ENCODE results near the gene RAPGEF4.

The RAPGEF4 gene

DNA sequence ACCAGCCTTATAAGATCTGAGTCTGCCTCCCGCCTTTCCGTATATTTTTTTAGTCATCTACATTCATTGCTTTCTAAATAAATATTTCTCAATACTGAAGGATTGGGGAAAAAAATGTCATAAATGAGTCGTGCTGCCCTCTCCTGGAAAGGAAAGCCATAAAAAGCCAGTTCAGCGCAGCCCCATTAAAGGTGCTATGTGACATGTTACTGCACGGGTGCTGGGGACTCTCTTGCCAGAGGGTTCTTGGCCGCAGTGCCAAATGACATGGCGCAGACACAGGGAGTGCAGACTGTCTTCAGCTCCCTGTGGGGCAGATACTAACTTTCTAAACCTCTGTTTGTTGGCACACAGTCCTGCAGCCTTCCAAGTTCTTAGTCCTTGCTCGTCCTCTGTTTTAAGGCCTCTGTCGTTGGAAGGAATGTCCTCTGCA is 286.3 kb downstream of the RAPGEF4 start:
- H4K20me1 ChIP-seq = no peaks in the 10 kb centered on the region
- no peak for TF ChIP-seq Cebpa-rat (IDR thresholded peaks at IDR 0.05)
- no peaks in the 10 kb centered on the region for H3K36me3 ChIP-seq
- H3K9ac ChIP-seq = no peak overlapping the region
- peaks cover 0 to 16% (median 12%) of the 10 kb centered on the region in 10 experiments; a peak in 15 of 20 replicates for H3K4me1 ChIP-seq
- no peak overlapping the region for H3K4me2 ChIP-seq
- no peak overlapping the region for H3K27ac ChIP-seq
- no peak overlapping the region for H3K4me3 ChIP-seq
- H3K9me3 ChIP-seq (replicated peaks in 1 of 11) = peaks cover 0 to 7% (median 0%) of the 10 kb centered on the region in 11 experiments; a peak in 4 of 22 replicates
- H3K27me3 ChIP-seq = no peaks in the 10 kb centered on the region

GRCh38 chr2:173023718-173024117 is 288.1 kb downstream of the RAPGEF4 start:
- Histone ChIP-seq H3K4me1 (peaks cover 7 to 33% (median 26%) of the 10 kb centered on the region in 10 experiments), H3K9ac (no peak overlapping the region), H3K36me3 (no peaks in the 10 kb centered on the region), H4K20me1 (no peaks in the 10 kb centered on the region), H3K4me2 (no peak overlapping the region), H3K9me3 (replicated peaks in 1 of 11) (peaks cover 0 to 7% (median 0%) of the 10 kb centered on the region in 11 experiments; a peak in 4 of 22 replicates), H3K4me3 (no peak overlapping the region), H3K27ac (no peak overlapping the region), H3K27me3 (no peaks in the 10 kb centered on the region)
- no peak for TF ChIP-seq Cebpa-rat (IDR thresholded peaks at IDR 0.05)

GRCh38 chr2:173026479-173026878 is 290.8 kb downstream of the RAPGEF4 start:
- Histone ChIP-seq H3K27ac (no peak overlapping the region), H3K4me1 (peaks cover 7 to 55% (median 40%) of the 10 kb centered on the region in 10 experiments), H3K4me3 (no peak overlapping the region), H3K9ac (0 out of 22 replicates have a peak overlapping the region, but pooled peaks of 1 of the 11 experiments have one; percentile 14), H3K9me3 (replicated peaks in 1 of 11) (peaks cover 0 to 7% (median 0%) of the 10 kb centered on the region in 11 experiments; a peak in 4 of 22 replicates), H3K4me2 (peak overlapping the region in 9 of 11 experiments; percentile 8 to 66 (median 52); a peak in 14 of 22 replicates), H3K27me3 (no peaks in the 10 kb centered on the region), H4K20me1 (no peaks in the 10 kb centered on the region), H3K36me3 (no peaks in the 10 kb centered on the region)
- TF ChIP-seq Cebpa-rat (IDR thresholded peaks at IDR 0.05) = no peak

GRCh38 chr2:173027181-173028128 is 291.8 kb downstream of the RAPGEF4 start:
- H3K27me3 ChIP-seq = no peaks in the 10 kb centered on the region
- H3K36me3 ChIP-seq = no peaks in the 10 kb centered on the region
- H4K20me1 ChIP-seq = no peaks in the 10 kb centered on the region
- H3K9me3 ChIP-seq (replicated peaks in 1 of 11) = peaks cover 0 to 7% (median 0%) of the 10 kb centered on the region in 11 experiments; a peak in 4 of 22 replicates
- H3K4me1 ChIP-seq = peaks cover 7 to 55% (median 40%) of the 10 kb centered on the region in 10 experiments
- no peak overlapping the region for H3K4me3 ChIP-seq
- peak overlapping the region in 4 of 11 experiments; percentile 6 to 41 (median 17); a peak in 6 of 22 replicates for H3K27ac ChIP-seq
- no peak for TF ChIP-seq Cebpa-rat (IDR thresholded peaks at IDR 0.05)
- H3K4me2 ChIP-seq = peak overlapping the region; percentile 10 to 73 (median 63)
- peak overlapping the region in 3 of 11 experiments; percentile 1 to 16 (median 6); a peak in 2 of 22 replicates for H3K9ac ChIP-seq

GRCh38 chr2:173028141-173028540 is 292.5 kb downstream of the RAPGEF4 start:
- no peak for TF ChIP-seq Cebpa-rat (IDR thresholded peaks at IDR 0.05)
- Histone ChIP-seq H3K27ac (peak overlapping the region in 4 of 11 experiments; percentile 6 to 41 (median 17); a peak in 6 of 22 replicates), H3K9ac (peak overlapping the region in 2 of 11 experiments; percentile 1 to 16; a peak in 2 of 22 replicates), H3K4me1 (peaks cover 7 to 55% (median 40%) of the 10 kb centered on the region in 10 experiments), H3K36me3 (no peaks in the 10 kb centered on the region), H3K4me3 (no peak overlapping the region), H3K27me3 (no peaks in the 10 kb centered on the region), H3K9me3 (replicated peaks in 1 of 11) (peaks cover 0 to 7% (median 0%) of the 10 kb centered on the region in 11 experiments; a peak in 4 of 22 replicates), H4K20me1 (no peaks in the 10 kb centered on the region), H3K4me2 (peak overlapping the region; percentile 10 to 73 (median 63))

DNA sequence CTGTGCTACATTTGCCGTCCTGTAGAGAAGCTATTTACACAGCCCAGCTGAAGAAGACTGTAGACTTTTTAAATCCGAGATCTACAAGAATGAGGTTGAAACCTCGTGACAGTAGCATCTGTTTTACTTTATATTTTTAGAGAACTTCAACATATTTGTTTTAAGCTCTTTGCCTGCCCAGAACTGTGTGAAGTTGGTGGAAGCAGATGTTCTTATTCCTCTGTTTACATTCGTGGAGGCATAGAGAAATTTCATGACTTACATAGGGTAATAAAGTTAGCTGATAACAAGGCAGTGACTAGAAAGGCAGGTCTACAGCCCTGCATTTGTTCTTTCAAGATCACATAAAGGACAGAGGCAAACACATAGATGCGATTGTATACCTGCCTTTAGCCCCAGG is 293.0 kb downstream of the RAPGEF4 start:
- H3K4me2 ChIP-seq = peak overlapping the region in 8 of 11 experiments; percentile 10 to 73 (median 60); a peak in 9 of 22 replicates
- TF ChIP-seq Cebpa-rat (IDR thresholded peaks at IDR 0.05) = no peak
- no peak overlapping the region for H3K9ac ChIP-seq
- H3K36me3 ChIP-seq = no peaks in the 10 kb centered on the region
- H3K4me3 ChIP-seq = no peak overlapping the region
- H4K20me1 ChIP-seq = no peaks in the 10 kb centered on the region
- H3K9me3 ChIP-seq (replicated peaks in 1 of 11) = peaks cover 0 to 3% (median 0%) of the 10 kb centered on the region in 11 experiments; a peak in 4 of 22 replicates
- H3K4me1 ChIP-seq = peaks cover 7 to 55% (median 40%) of the 10 kb centered on the region in 10 experiments
- no peaks in the 10 kb centered on the region for H3K27me3 ChIP-seq
- no peak overlapping the region; a peak in 1 of 22 replicates for H3K27ac ChIP-seq

DNA sequence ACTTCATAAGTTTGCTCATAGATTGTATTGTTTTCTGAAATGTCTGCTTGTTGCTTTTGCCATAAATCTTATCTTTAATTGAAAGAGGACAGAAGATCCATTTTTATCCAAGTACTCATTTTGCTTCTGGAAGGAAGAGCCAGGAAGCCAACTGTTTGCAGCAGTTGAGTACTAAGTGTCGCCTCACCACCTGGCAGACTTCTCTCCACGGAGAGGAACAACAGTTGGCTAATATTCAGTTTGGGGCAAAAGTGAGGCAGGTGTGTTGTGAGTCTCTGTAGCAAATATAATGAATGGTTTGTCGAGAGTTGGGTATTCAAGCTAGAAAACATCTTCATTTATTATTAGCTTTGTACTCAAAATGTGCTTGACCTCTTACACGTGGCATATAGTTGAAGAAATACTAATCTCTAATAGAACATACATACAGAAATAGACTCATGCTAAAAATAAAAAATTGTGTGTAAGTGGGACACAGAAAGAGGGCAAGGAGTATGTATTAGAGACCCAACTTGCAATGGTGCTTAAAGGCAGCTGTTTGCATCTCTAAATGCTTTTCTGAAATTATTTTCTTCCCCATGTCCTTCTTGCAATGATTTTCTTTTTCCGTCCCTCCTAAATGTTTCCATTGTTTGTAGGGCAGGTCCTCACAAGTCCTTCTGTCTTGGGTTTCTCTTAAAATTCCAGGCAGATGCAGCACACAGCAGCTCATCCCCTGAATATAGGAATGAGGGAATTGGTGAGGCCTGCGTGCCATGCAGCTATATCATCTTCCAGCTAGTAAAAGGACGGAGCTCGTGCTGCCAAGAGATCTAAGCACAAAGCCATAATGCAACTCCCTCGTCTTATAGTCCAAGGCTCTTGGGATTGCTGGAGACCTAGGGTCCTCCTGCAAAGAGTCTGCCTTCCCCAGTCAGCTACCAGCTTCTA is 295.2 kb downstream of the RAPGEF4 start:
- Histone ChIP-seq H3K4me2 (peak overlapping the region in 5 of 11 experiments; percentile 37 to 73 (median 49); a peak in 7 of 22 replicates), H3K4me1 (peaks cover 7 to 51% (median 40%) of the 10 kb centered on the region in 10 experiments), H3K36me3 (no peaks in the 10 kb centered on the region), H3K27me3 (no peaks in the 10 kb centered on the region), H3K9ac (no peak overlapping the region), H3K27ac (no peak overlapping the region), H4K20me1 (no peaks in the 10 kb centered on the region), H3K9me3 (replicated peaks in 1 of 11) (no peaks in the 10 kb centered on the region), H3K4me3 (no peak overlapping the region)
- TF ChIP-seq Cebpa-rat (IDR thresholded peaks at IDR 0.05) = no peak

GRCh38 chr2:173032032-173032431 is 296.4 kb downstream of the RAPGEF4 start:
- Histone ChIP-seq H3K9ac (no peak overlapping the region), H3K27me3 (no peaks in the 10 kb centered on the region), H3K4me2 (no peak overlapping the region), H4K20me1 (no peaks in the 10 kb centered on the region), H3K36me3 (no peaks in the 10 kb centered on the region), H3K4me3 (no peak overlapping the region), H3K4me1 (peaks cover 7 to 40% (median 32%) of the 10 kb centered on the region in 10 experiments), H3K9me3 (replicated peaks in 1 of 11) (no peaks in the 10 kb centered on the region), H3K27ac (no peak overlapping the region)
- no peak for TF ChIP-seq Cebpa-rat (IDR thresholded peaks at IDR 0.05)

Data from BLaER1 treated with 17β-estradiol and CSF1 and Interleukin-3, amounts not matched to agents 10 nM and 100 nM (cell line).